ENCODE results near the gene FFAR1.

DNA sequence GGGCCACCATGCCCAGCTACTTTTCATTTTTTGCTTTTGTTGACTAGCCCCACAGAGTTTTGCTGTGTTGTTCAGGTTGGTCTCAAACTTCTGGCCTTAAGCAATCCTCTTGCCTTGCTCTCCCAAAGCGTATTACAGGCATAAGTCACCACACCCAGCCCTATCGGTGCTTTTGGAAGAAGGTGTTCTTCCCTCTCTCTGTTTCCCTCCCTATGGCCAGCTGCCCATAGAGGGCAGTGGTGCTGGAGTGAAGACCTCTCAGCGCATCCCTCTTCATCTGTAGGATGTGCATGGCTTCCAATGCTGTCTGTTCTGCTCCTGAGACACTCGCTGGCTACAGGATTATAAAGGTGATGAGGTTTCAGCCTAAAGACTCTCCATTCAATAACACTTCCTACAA lies 20.1 kb upstream of the FFAR1 start:
- TF ChIP-seq, protein P1, sequence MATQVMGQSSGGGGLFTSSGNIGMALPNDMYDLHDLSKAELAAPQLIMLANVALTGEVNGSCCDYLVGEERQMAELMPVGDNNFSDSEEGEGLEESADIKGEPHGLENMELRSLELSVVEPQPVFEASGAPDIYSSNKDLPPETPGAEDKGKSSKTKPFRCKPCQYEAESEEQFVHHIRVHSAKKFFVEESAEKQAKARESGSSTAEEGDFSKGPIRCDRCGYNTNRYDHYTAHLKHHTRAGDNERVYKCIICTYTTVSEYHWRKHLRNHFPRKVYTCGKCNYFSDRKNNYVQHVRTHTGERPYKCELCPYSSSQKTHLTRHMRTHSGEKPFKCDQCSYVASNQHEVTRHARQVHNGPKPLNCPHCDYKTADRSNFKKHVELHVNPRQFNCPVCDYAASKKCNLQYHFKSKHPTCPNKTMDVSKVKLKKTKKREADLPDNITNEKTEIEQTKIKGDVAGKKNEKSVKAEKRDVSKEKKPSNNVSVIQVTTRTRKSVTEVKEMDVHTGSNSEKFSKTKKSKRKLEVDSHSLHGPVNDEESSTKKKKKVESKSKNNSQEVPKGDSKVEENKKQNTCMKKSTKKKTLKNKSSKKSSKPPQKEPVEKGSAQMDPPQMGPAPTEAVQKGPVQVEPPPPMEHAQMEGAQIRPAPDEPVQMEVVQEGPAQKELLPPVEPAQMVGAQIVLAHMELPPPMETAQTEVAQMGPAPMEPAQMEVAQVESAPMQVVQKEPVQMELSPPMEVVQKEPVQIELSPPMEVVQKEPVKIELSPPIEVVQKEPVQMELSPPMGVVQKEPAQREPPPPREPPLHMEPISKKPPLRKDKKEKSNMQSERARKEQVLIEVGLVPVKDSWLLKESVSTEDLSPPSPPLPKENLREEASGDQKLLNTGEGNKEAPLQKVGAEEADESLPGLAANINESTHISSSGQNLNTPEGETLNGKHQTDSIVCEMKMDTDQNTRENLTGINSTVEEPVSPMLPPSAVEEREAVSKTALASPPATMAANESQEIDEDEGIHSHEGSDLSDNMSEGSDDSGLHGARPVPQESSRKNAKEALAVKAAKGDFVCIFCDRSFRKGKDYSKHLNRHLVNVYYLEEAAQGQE (IDR thresholded peaks at IDR 0.05; ENCODE audit: low read depth), result no peak
- TF ChIP-seq RAD21 (IDR thresholded peaks at IDR 0.05; ENCODE audit: low read depth) (no peak), CEBPB (IDR thresholded peaks at IDR 0.05) (no peak), FOXM1 (IDR thresholded peaks at IDR 0.05; ENCODE audit: borderline replicate concordance, low read depth) (no peak), YY1 (IDR thresholded peaks at IDR 0.05; ENCODE audit: low read depth) (no peak), TAF1 (IDR thresholded peaks at IDR 0.05; ENCODE audit: low read depth) (no peak), TEAD4 (IDR thresholded peaks at IDR 0.05) (no peak)
- TF ChIP-seq, protein P2, sequence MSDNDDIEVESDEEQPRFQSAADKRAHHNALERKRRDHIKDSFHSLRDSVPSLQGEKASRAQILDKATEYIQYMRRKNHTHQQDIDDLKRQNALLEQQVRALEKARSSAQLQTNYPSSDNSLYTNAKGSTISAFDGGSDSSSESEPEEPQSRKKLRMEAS (IDR thresholded peaks at IDR 0.05), result no peak
- TF ChIP-seq, protein P3, sequence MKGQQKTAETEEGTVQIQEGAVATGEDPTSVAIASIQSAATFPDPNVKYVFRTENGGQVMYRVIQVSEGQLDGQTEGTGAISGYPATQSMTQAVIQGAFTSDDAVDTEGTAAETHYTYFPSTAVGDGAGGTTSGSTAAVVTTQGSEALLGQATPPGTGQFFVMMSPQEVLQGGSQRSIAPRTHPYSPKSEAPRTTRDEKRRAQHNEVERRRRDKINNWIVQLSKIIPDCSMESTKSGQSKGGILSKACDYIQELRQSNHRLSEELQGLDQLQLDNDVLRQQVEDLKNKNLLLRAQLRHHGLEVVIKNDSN (IDR thresholded peaks at IDR 0.05), result no peak

Data from Ishikawa (cell line).